Omental fat pad (tissue), 4 donors: ENCODE measurements around the gene SPRED2. TPM values are rescaled to one million over a fixed set of nuclear protein-coding genes. Genes with fewer than 3 reads are reported as not detected.
A peak's percentile ranks its signal among the peaks of the same experiment; 100 is the strongest.

Experiments used
- ATAC-seq: fragments of 150-250 bp; one replicate; pipeline ENCODE4 v1.9.1; 2016; ENCODE audit warnings: mild to moderate bottlenecking, moderate library complexity; ENCODE audit not compliant: low FRiP score
- DNase-seq: peaks from one replicate; pipeline ENCODE4 v3.0.0-alpha.2; 2019; ENCODE audit warnings: low spot score
- total RNA-seq, 4 donors: library from RNA; depleted of rRNA; stranded (reverse); fragments of >200 nt; gene quantifications; one replicate each; pipeline ENCODE4 v1.1.0, GENCODE V29; 2016
- TF ChIP-seq, protein P1 (sequence below), 3 donors: fragments of 450-650 bp; IDR thresholded peaks; one replicate each; pipeline ENCODE4 v1.5.1; 2016 to 2017; ENCODE audit warnings: antibody characterized with exemption in 3 of 3, mild to moderate bottlenecking in 3 of 3, moderate library complexity in 2 of 3

SPRED2 gene
- total RNA-seq, 4 donors from 2014 or later = 22.9 to 45.4 (median 26.6) TPM

DNA sequence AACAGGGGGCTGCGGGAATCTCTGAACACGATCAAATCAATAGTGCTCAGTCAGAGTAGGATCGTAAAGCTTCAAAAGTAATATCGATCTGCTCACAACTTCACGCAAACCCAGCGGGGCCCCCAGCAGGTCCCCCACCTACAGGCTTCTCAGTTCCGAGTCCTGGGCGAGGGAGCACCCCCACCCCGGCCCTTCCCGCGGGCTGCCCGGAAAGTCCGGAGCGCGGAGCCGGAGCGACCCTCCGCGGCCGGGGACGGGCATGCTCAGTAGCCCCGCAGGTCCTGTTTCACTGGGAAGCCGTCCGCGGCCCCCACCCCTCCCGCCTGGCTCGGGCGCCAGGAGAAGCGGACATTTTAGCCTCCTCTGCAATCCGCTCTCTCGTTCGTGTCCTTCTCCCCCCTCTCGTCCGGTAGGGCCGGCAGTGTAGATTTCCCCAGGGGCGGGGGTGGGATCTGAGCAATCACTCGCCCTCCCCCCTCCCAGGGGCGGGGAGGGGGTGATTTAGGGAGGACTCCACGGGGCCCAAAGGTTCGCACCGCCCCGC lies 3.3 kb upstream of the SPRED2 start:
- ATAC-seq (peak; percentile 64), DNase-seq (peak; percentile 47)
- TF ChIP-seq, protein P1, sequence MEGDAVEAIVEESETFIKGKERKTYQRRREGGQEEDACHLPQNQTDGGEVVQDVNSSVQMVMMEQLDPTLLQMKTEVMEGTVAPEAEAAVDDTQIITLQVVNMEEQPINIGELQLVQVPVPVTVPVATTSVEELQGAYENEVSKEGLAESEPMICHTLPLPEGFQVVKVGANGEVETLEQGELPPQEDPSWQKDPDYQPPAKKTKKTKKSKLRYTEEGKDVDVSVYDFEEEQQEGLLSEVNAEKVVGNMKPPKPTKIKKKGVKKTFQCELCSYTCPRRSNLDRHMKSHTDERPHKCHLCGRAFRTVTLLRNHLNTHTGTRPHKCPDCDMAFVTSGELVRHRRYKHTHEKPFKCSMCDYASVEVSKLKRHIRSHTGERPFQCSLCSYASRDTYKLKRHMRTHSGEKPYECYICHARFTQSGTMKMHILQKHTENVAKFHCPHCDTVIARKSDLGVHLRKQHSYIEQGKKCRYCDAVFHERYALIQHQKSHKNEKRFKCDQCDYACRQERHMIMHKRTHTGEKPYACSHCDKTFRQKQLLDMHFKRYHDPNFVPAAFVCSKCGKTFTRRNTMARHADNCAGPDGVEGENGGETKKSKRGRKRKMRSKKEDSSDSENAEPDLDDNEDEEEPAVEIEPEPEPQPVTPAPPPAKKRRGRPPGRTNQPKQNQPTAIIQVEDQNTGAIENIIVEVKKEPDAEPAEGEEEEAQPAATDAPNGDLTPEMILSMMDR (IDR thresholded peaks at IDR 0.05) = no peak

DNA sequence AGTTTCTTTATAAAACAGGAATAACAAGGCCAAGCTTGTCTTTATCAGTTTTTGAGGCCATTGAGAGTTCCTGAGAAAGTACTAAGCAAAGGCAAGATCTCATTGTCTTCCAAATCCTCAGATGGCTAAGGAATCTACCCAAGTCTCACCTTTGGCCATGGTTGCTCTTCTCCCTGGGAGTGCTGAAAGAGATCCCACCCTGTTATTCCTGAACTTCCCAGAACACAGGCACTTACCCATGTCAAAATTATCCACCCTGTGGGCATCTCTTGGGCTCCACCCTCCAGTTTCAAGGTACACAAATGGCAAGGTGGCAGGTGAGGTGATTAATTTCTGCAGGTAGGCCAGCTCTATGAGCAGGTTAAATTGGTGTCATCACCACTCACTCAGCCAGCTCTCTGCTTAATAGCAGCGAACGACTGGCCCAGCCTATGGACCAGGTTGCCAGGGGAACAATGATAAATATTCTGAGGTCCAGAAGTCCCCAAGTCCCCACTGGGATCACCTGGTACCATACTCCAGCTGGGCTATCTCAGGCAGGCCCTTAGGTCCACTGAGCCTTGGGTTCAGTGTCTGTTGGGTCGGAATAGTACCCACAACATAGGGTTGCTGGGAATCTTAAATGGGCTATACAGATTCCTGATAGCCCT lies 2.3 kb upstream of the SPRED2 start:
- no peak for ATAC-seq
- DNase-seq = no peak
- TF ChIP-seq, protein P1 (IDR thresholded peaks at IDR 0.05) = no peak

DNA sequence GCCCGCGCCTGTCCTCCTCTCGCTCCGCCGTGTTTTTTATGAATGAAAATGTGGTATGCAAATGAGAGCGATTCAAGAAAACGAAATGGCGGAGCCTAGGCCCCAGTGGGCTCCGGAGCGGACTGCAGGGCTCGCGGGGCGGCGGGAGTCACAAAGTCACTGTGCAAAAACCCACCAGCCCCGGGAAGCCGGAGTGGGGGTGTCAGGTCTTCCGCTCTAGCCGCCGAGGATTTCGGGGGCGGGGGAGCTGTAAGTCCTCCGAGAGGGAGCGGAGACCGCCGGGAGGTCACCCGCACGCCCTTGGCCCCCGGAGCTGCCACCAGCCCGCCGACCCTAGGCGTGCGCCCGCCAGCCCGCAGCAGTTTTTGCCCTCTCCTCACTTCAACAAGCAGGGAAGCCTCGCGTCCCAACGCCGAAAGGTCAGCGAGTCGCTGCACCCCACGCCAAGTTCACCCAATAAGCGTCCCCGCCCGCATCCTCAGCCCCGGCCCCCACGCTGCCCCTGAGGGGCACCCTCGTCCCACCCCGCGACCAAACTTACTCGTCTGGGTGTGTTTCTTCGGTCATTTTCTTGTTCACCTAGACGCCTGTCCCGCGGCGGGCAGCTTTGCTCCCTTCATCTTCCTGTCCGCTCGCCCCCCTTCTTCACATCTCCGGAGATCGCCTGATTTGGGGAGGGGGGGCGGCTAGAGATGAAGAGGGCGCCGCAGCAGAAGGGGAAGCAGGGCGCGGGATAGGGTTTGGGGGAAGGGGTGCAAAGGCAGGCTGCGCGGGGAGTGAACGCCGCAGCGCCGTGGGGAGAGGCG lies 775 bp downstream of the SPRED2 start:
- TF ChIP-seq, protein P1 (IDR thresholded peaks at IDR 0.05) = no peak
- ATAC-seq (no peak), DNase-seq (no peak)

DNA sequence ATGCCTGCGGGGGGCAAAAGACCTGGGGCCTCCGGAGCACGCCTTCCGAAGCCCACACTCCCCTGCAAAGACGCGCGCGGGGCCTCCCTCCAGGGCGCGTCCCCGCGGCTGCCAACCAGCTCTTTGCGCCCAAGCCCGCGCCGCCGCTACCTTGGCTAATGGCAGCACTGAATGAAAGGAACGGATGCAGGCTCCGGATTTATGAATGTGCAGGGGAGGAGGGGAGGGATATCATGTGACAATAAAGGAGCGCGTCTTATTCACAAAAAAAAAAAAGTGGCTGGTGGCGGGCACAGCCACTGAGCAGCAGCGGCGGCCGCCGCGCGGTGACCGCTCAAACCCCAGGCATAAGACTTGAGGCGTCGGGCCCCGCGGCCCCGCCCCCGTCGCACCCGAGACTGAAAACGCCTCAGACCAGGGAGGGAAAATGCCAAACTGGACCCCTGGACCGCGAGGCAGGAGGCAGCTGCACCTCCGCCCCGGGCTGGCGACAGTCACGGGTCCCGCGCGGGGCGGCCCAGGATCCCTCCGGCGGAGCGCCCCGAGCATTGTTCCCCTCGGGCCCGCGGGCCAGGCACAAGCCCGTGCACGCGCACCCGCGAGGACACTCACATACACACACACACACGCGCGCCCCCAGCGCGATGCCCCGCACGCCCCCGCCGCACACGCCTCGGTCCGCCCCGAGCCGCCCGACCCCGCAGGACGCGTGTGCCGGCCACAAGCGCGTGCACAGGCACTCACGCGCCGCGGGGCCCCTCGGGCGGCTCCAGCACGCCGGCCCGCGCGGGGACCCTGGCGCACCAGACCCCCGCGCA lies 1.6 kb downstream of the SPRED2 start:
- ATAC-seq (peak; percentile 35), DNase-seq (peak; percentile 37)
- TF ChIP-seq, protein P1 (IDR thresholded peaks at IDR 0.05) = no peak

DNA sequence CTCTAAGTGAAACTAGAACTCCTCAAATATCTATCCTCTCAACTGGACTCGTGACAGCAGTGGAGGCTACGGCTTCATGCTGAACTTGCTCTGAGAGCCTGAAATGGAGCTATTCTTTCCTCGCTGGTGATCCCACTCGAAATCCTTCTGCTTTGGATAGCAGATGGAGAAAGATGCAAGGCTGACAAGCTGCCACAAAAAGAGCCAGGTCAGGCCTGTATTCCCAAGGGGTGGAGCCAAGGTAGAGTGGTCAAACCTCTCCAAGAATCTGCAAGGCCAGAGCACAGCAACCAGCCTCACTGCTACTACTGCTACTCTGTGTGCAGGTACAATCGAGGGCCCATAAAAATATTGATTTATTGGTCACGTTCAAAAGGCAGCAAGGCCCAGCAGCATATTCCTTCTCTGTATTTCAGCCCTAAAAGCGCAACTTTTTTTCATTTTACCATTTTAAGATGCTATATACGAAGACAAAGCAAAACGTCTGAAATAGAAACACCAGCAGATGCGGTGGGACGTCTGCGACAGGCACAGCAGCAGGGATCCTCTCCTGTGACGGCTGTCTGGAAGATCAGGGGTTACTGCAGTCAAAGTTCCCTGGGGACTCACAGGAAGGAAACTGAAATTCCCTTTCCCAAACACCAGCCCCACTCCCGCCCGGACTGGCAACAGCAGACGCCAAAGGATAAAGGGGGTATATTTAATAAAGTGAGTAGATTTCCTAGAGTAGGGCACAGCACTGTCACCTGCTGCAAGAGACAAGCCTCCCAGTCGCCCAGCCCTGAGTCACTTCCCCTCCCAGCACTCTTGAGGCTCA lies 2.4 kb downstream of the SPRED2 start:
- DNase-seq (no peak), ATAC-seq (peak; percentile 16)
- TF ChIP-seq, protein P1 (IDR thresholded peaks at IDR 0.05) = no peak

DNA sequence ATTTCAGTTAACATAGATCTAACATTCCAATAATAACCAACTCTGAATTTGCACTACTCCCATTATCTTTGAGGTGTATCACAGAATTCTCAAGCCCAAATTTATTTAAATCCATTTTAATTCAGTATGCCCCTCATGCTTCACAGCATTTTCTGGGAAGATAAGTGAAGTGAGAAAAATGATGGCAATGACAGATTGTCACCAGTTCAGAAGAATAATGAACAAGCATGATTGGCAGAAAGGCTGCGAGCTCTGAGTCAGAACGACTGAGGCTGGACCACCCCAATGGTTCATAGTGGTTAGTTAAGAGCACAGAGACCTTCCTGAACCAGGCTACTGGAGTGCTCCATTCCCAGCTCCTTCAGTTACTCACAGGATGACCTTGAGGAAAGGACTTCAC lies 4.9 kb downstream of the SPRED2 start:
- DNase-seq (no peak), ATAC-seq (no peak)
- TF ChIP-seq, protein P1 (IDR thresholded peaks at IDR 0.05) = no peak
